SH-SY5Y (cell line): ENCODE measurements around the gene TMEM132C.

Experiments
- GATA2 ChIP-seq: IDR thresholded peaks from 2 replicates; pipeline ENCODE4 v1.6.1; 2011; ENCODE audit warnings: mild to moderate bottlenecking, low read depth, low read length
- GATA3 ChIP-seq: IDR thresholded peaks from 2 replicates; pipeline ENCODE4 v1.6.1; 2011; ENCODE audit warnings: low read depth, mild to moderate bottlenecking, low read length, moderate library complexity

The TMEM132C gene

GRCh38 chr12:128693771-128694170 is 426.8 kb downstream of the TMEM132C start:
- TF ChIP-seq GATA3 = no peak
- TF ChIP-seq GATA2 = no peak

GRCh38 chr12:128694445-128694844 is 427.5 kb downstream of the TMEM132C start:
- no peak for TF ChIP-seq GATA2
- TF ChIP-seq GATA3 = no peak

GRCh38 chr12:128695697-128696096 is 428.7 kb downstream of the TMEM132C start:
- no peak for TF ChIP-seq GATA3
- no peak for TF ChIP-seq GATA2

- TF ChIP-seq GATA3 = no peak
- no peak for TF ChIP-seq GATA2
These were observed 431.5 kb downstream of the TMEM132C start for GRCh38 chr12:128698301-128698972.

GRCh38 chr12:128699106-128699505 is 432.1 kb downstream of the TMEM132C start:
- TF ChIP-seq GATA3 = no peak
- TF ChIP-seq GATA2 = no peak

- TF ChIP-seq GATA2 (no peak), GATA3 (no peak)
These were observed 435.4 kb downstream of the TMEM132C start for GRCh38 chr12:128702371-128702770.

- TF ChIP-seq GATA2 (no peak), GATA3 (no peak)
These were observed 438.2 kb downstream of the TMEM132C start for GRCh38 chr12:128705140-128705539.

- TF ChIP-seq GATA3 (no peak), GATA2 (no peak)
These were observed 440.5 kb downstream of the TMEM132C start for GRCh38 chr12:128707488-128707887.

- no peak for TF ChIP-seq GATA3
- TF ChIP-seq GATA2 = no peak
These were observed 441.8 kb downstream of the TMEM132C start for GRCh38 chr12:128708789-128709188.

- TF ChIP-seq GATA2 (no peak), GATA3 (no peak)
These were observed 442.7 kb downstream of the TMEM132C start for GRCh38 chr12:128709660-128710059.

GRCh38 chr12:128711486-128711885 is 444.5 kb downstream of the TMEM132C start:
- TF ChIP-seq GATA2 (no peak), GATA3 (no peak)

GRCh38 chr12:128712622-128713021 is 445.7 kb downstream of the TMEM132C start:
- TF ChIP-seq GATA3 = no peak
- no peak for TF ChIP-seq GATA2

GRCh38 chr12:128715485-128715884 is 448.5 kb downstream of the TMEM132C start:
- TF ChIP-seq GATA3 (no peak), GATA2 (no peak)

- TF ChIP-seq GATA3 (no peak), GATA2 (no peak)
These were observed 457.6 kb downstream of the TMEM132C start for GRCh38 chr12:128724468-128725046.

GRCh38 chr12:128726886-128727285 is 459.9 kb downstream of the TMEM132C start:
- no peak for TF ChIP-seq GATA3
- no peak for TF ChIP-seq GATA2

- TF ChIP-seq GATA2 (no peak), GATA3 (no peak)
These were observed 460.5 kb downstream of the TMEM132C start for GRCh38 chr12:128727461-128727860.
